GM23248 (cell line): Measurements from ENCODE around the gene TEX54. TPM values are rescaled to one million over a fixed set of nuclear protein-coding genes. Genes with fewer than 3 reads are reported as not detected.

ENCODE experiments used
- DNase-seq: peaks from one replicate; pipeline ENCODE4 v3.0.0-alpha.2; 2015
- H2AFZ ChIP-seq: fragments of 200-600 bp; sonication (generic); 2 replicates; pipeline ENCODE4 v1.6.1; 2016; ENCODE audit warnings: antibody characterized with exemption
- H3F3A ChIP-seq: fragments of 200-600 bp; sonication (generic); 2 replicates; pipeline ENCODE4 v1.6.1; 2016; ENCODE audit warnings: mild to moderate bottlenecking, antibody characterized with exemption, mixed run types; ENCODE audit not compliant: insufficient read depth
- H3K27ac ChIP-seq: fragments of 200-600 bp; sonication (generic); 2 replicates; pipeline ENCODE4 v1.5.1; 2016; ENCODE audit warnings: mild to moderate bottlenecking
- H3K27me3 ChIP-seq: fragments of 200-600 bp; sonication (generic); replicated peaks from 2 replicates; pipeline ENCODE4 v1.6.1; 2016; ENCODE audit warnings: mild to moderate bottlenecking; ENCODE audit not compliant: insufficient read depth
- H3K36me3 ChIP-seq: fragments of 200-600 bp; sonication (generic); 2 replicates; pipeline ENCODE4 v1.6.1; 2016; ENCODE audit warnings: low read depth, mild to moderate bottlenecking
- H3K4me1 ChIP-seq: fragments of 200-600 bp; sonication (generic); 2 replicates; pipeline ENCODE4 v1.6.1; 2016; ENCODE audit warnings: mild to moderate bottlenecking; ENCODE audit not compliant: insufficient read depth
- H3K4me2 ChIP-seq: fragments of 200-600 bp; sonication (generic); one replicate; pipeline ENCODE4 v1.6.1; 2016; ENCODE audit warnings: mild to moderate bottlenecking; ENCODE audit not compliant: unreplicated experiment
- H3K4me3 ChIP-seq: fragments of 200-600 bp; sonication (generic); 2 replicates; pipeline ENCODE4 v1.5.1; 2016; ENCODE audit warnings: mild to moderate bottlenecking
- H3K79me2 ChIP-seq: fragments of 200-600 bp; sonication (generic); 2 replicates; pipeline ENCODE4 v1.6.1; 2016; ENCODE audit warnings: mild to moderate bottlenecking; ENCODE audit not compliant: insufficient read depth
- H3K9ac ChIP-seq: fragments of 200-600 bp; sonication (generic); 2 replicates; pipeline ENCODE4 v1.6.1; 2016; ENCODE audit warnings: mild to moderate bottlenecking
- H3K9me2 ChIP-seq: fragments of 200-600 bp; sonication (generic); 2 replicates; pipeline ENCODE4 v1.6.1; 2016; ENCODE audit warnings: mixed run types, mild to moderate bottlenecking, moderate library complexity; ENCODE audit not compliant: insufficient read depth
- H3K9me3 ChIP-seq: fragments of 200-600 bp; sonication (generic); one replicate; pipeline ENCODE4 v1.6.1; 2017; ENCODE audit warnings: low read depth
- H4K20me1 ChIP-seq: fragments of 200-600 bp; sonication (generic); 2 replicates; pipeline ENCODE4 v1.6.0; 2016; ENCODE audit not compliant: insufficient read depth
- EZH2 ChIP-seq: fragments of 200-600 bp; sonication (generic); IDR thresholded peaks from 2 replicates; pipeline ENCODE4 v1.6.1; 2018; ENCODE audit warnings: antibody characterized with exemption, mild to moderate bottlenecking; ENCODE audit not compliant: insufficient read depth, poor library complexity, severe bottlenecking
- EZH2phosphoT487 ChIP-seq: fragments of 200-600 bp; sonication (generic); IDR thresholded peaks from 2 replicates; pipeline ENCODE4 v1.6.1; 2018; ENCODE audit warnings: antibody characterized with exemption, moderate library complexity, mild to moderate bottlenecking, low read depth; ENCODE audit not compliant: insufficient read depth
- WGBS, 2 experiments: methylation state at CpG; one replicate each; pipeline ENCODE4 v1.1.6; 2015 to 2017; ENCODE audit warnings: low lambda C conversion rate in 2 of 2, low coverage in 1 of 2; ENCODE audit errors: missing lambda C conversion rate in 2 of 2; 5-methylcytosine and 5-hydroxymethylcytosine counted together
- in situ Hi-C: fragments of 300-500 bp; cut with MboI; formaldehyde crosslinking; loops from 2 replicates; pipeline ENCODE4 v1.15.0; 2020
- polyA plus RNA-seq: library from polyadenylated mRNA; unstranded; fragments of >200 nt; fragmentation: Nextera tagmentation; extraction: Ambion mirVana; gene quantifications from 2 replicates; pipeline ENCODE4 v1.2.1, GENCODE V29; 2016
- total RNA-seq: library from RNA; depleted of rRNA; stranded (reverse); fragments of >200 nt; shearing (Covaris generic); gene quantifications from 2 replicates; pipeline ENCODE4 v1.2.3, GENCODE V29; 2014

Gene TEX54
- total and polyA plus RNA-seq, 2 experiments from 2014 or later = 0.44 TPM; not detected in 1

- no peaks in the 10 kb centered on the region for H3K9me2 ChIP-seq
- H3K4me1 ChIP-seq = peaks cover 40% of the 10 kb centered on the region
- TF ChIP-seq EZH2phosphoT487 = no peak
- no peak for TF ChIP-seq EZH2
- H4K20me1 ChIP-seq = peaks cover 10% of the 10 kb centered on the region; the same call in 1 of the 2 replicates
- peak within 1 kb of the TSS; percentile 97 for H3K4me2 ChIP-seq
- peaks cover 41% of the 10 kb centered on the region for H3K36me3 ChIP-seq
- in situ Hi-C loops = no loop called here
- H2AFZ ChIP-seq = peak within 1 kb of the TSS; percentile 65
- 0 to 2% methylated on average over 47 to 52 of the region's 69 CpGs for WGBS, 2 experiments
- peak within 1 kb of the TSS; percentile 99 for H3K27ac ChIP-seq
- peak within 1 kb of the TSS; percentile 93 for H3K4me3 ChIP-seq
- peaks cover 52% of the 10 kb centered on the region for H3K79me2 ChIP-seq
- H3K9ac ChIP-seq = peak within 1 kb of the TSS; percentile 100
- no peaks in the 10 kb centered on the region for H3K27me3 ChIP-seq
- peaks cover 52% of the 10 kb centered on the region for H3F3A ChIP-seq
- no peaks in the 10 kb centered on the region for H3K9me3 ChIP-seq
- peak; percentile 96 for DNase-seq
Observed at GRCh38 chr11:62880803-62881578, 48.4 kb upstream of the TEX54 start, which contains the start of gene SLC3A2. Gene SLC3A2 (plus strand): TSS chr11:62880896. CDS start chr11:62881024, 128 bp downstream.

DNA sequence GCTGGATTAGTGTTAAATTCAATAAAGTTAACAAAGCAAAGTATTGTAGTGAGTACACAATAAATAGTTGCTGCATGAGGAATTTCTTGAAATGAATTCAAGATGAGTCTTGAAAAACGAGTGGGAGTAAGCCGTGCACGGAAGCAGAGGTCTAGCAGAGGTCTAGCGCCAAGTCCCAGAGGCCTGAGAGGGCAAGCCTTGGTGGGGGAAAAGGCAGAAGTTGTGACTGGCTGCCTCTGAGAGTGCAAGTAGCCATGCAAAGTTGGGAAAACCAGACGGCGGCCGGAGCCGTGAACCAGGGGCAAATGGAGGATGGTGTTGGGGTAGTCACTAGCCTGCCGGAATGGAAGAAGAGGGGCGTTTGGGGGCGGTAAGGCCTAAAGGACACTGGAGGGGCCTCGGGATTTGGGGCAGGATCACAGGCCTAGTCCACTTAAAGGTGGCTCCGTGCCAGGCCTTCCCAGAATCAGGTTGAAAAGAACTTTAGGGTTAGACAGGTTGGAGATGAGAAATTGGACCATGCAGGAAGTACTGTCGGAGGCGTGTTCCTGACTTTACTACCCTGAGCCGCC lies 47.7 kb upstream of the TEX54 start:
- in situ Hi-C loops = no loop called here
- peaks cover 45% of the 10 kb centered on the region for H3K79me2 ChIP-seq

GRCh38 chr11:62879235-62879978 lies 46.8 kb upstream of the TEX54 start:
- H3K9me3 ChIP-seq = no peaks in the 10 kb centered on the region
- H3F3A ChIP-seq = peaks cover 39% of the 10 kb centered on the region
- H2AFZ ChIP-seq = peak overlapping the region; percentile 35
- peaks cover 36% of the 10 kb centered on the region for H3K79me2 ChIP-seq
- H3K27ac ChIP-seq = peak overlapping the region; percentile 99
- peak overlapping the region; percentile 100 for H3K9ac ChIP-seq
- H3K9me2 ChIP-seq = no peaks in the 10 kb centered on the region
- H3K4me1 ChIP-seq = peaks cover 27% of the 10 kb centered on the region
- H3K27me3 ChIP-seq = no peaks in the 10 kb centered on the region
- DNase-seq = peak; percentile 52
- TF ChIP-seq EZH2 = no peak
- no peak for TF ChIP-seq EZH2phosphoT487
- 23 to 24% methylated on average over 7 of the region's 7 CpGs for WGBS, 2 experiments
- H4K20me1 ChIP-seq = peaks cover 4% of the 10 kb centered on the region; the same call in 1 of the 2 replicates
- H3K4me2 ChIP-seq = peak overlapping the region; percentile 89
- H3K36me3 ChIP-seq = peaks cover 27% of the 10 kb centered on the region
- H3K4me3 ChIP-seq = peak overlapping the region; percentile 93
- in situ Hi-C loops = no loop called here

More for the DNA sequence above, 47.7 kb upstream of the TEX54 start:
- H3K4me1 ChIP-seq = peaks cover 33% of the 10 kb centered on the region
- peak overlapping the region; percentile 89 for H3K4me2 ChIP-seq
- H3K27me3 ChIP-seq = no peaks in the 10 kb centered on the region
- H3K4me3 ChIP-seq = peak overlapping the region; percentile 93
- WGBS, 2 experiments = 1 to 2% methylated on average over 15 to 16 of the region's 16 CpGs
- peak overlapping the region; percentile 65 for H2AFZ ChIP-seq
- H4K20me1 ChIP-seq = peaks cover 6% of the 10 kb centered on the region; the same call in 1 of the 2 replicates
- H3K27ac ChIP-seq = peak overlapping the region; percentile 99
- peaks cover 45% of the 10 kb centered on the region for H3F3A ChIP-seq
- peak overlapping the region; percentile 100 for H3K9ac ChIP-seq
- no peaks in the 10 kb centered on the region for H3K9me3 ChIP-seq
- DNase-seq = peak; percentile 96
- TF ChIP-seq EZH2phosphoT487 = no peak
- TF ChIP-seq EZH2 = no peak
- H3K9me2 ChIP-seq = no peaks in the 10 kb centered on the region
- H3K36me3 ChIP-seq = peaks cover 34% of the 10 kb centered on the region

DNA sequence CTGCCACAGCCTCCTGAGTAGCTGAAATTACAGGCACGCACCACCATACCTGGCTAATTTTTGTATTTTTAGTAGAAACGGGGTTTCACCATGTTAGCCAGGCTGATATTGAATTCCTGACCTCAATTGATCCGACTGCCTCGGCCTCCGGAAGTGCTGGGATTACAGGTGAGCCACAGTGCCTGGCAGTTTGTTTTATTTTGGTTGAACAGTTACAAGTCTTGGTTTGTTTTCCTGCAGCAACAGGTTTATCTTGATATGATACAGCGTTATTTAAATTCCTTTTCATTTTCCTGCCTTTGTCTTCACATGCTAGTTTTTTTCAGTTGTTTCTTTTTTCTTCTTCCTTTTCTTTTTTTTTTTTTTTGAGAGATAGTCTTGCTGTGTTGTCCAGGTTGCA lies 44.1 kb upstream of the TEX54 start:
- Histone ChIP-seq H3F3A (peaks cover 15% of the 10 kb centered on the region), H3K36me3 (peaks cover under 1% of the 10 kb centered on the region; the same call in 1 of the 2 replicates), H3K9ac (no peak overlapping the region), H3K27ac (no peak overlapping the region), H3K79me2 (peaks cover 9% of the 10 kb centered on the region), H4K20me1 (no peaks in the 10 kb centered on the region), H3K4me2 (no peak overlapping the region), H3K27me3 (no peaks in the 10 kb centered on the region), H3K9me2 (no peaks in the 10 kb centered on the region), H3K4me1 (peaks cover 13% of the 10 kb centered on the region), H3K9me3 (no peaks in the 10 kb centered on the region), H2AFZ (no peak overlapping the region), H3K4me3 (no peak overlapping the region)
- in situ Hi-C loops = no loop called here
- WGBS, 2 experiments = 95 to 98% methylated on average over 6 of the region's 6 CpGs
- no peak for TF ChIP-seq EZH2
- no peak for TF ChIP-seq EZH2phosphoT487
- DNase-seq = no peak
